Gastroesophageal sphincter (tissue), 3 donors: Measurements from ENCODE around the gene STRN.

Experiments
- EP300 ChIP-seq: sonication (generic); formaldehyde crosslinking; IDR thresholded peaks from one replicate; pipeline ENCODE4 v1.6.1; 2017; ENCODE audit warnings: antibody characterized with exemption, mild to moderate bottlenecking
- POLR2A ChIP-seq, 2 donors: fragments of 450-650 bp; IDR thresholded peaks; one replicate each; pipeline ENCODE4 v1.6.1; 2017; ENCODE audit warnings: antibody characterized with exemption in 2 of 2, mild to moderate bottlenecking in 2 of 2, moderate library complexity in 1 of 2
- TF ChIP-seq, protein P1 (sequence below), 4 experiments: fragments of 200-600 bp in 2 of 4; fragments of 450-650 bp in 2 of 4; sonication (generic) in 1 of 4; IDR thresholded peaks; one replicate each; pipeline ENCODE4 v1.5.1; 2017 to 2019; ENCODE audit warnings: antibody characterized with exemption in 4 of 4, mild to moderate bottlenecking in 2 of 4, moderate library complexity in 2 of 4

GRCh38 chr2:36831185-36831584 lies 135.2 kb downstream of the STRN start:
- TF ChIP-seq POLR2A (IDR thresholded peaks at IDR 0.05) (no peak), EP300 (no peak)
- TF ChIP-seq, protein P1, sequence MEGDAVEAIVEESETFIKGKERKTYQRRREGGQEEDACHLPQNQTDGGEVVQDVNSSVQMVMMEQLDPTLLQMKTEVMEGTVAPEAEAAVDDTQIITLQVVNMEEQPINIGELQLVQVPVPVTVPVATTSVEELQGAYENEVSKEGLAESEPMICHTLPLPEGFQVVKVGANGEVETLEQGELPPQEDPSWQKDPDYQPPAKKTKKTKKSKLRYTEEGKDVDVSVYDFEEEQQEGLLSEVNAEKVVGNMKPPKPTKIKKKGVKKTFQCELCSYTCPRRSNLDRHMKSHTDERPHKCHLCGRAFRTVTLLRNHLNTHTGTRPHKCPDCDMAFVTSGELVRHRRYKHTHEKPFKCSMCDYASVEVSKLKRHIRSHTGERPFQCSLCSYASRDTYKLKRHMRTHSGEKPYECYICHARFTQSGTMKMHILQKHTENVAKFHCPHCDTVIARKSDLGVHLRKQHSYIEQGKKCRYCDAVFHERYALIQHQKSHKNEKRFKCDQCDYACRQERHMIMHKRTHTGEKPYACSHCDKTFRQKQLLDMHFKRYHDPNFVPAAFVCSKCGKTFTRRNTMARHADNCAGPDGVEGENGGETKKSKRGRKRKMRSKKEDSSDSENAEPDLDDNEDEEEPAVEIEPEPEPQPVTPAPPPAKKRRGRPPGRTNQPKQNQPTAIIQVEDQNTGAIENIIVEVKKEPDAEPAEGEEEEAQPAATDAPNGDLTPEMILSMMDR (IDR thresholded peaks at IDR 0.05): no peak
